HG02759 (cell line): Measurements from ENCODE around the gene HCN4.

Experiments
- ATAC-seq: cut with Tn5 transposase; IDR thresholded peaks from one replicate; pipeline ENCODE4 v1.9.1; 2021; ENCODE audit warnings: mild to moderate bottlenecking, moderate library complexity; ENCODE audit not compliant: unreplicated experiment

The HCN4 gene

DNA sequence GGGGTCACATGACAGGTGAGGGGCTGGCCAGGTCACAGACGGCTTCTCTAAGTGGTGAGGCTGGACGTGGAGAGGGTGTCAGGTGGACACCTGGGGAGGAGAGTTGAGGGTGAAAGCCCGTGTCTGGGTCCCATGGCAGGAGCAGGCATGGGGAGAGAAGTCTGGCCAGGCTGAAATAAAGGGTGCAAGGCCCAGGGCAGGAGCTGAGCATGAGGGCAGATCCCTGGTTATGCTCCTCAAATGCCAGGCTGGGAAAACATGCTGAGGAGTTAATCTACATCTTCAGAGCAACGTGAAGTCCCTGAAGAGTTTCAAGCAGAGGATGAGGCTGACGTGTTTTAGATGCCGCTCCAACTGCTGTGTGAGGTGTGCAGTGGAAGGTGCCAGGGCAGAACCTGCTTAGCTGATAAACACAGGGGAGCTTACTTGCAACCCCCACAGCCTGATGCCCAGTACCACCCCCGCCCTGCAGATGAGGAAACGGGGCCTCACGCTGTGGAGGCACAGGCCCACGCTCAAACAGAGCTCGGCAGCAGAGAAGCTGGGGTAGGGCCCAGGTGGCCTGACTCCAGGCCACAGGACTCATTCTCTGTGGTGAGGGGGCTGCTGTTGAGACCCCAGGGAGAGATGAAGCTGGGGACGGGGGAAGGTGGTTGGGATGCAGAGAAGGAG, 40.5 kb downstream of the HCN4 start:
- ATAC-seq: no peak

- ATAC-seq: no peak
These were observed 42.6 kb downstream of the HCN4 start for GRCh38 chr15:73326157-73326556.

DNA sequence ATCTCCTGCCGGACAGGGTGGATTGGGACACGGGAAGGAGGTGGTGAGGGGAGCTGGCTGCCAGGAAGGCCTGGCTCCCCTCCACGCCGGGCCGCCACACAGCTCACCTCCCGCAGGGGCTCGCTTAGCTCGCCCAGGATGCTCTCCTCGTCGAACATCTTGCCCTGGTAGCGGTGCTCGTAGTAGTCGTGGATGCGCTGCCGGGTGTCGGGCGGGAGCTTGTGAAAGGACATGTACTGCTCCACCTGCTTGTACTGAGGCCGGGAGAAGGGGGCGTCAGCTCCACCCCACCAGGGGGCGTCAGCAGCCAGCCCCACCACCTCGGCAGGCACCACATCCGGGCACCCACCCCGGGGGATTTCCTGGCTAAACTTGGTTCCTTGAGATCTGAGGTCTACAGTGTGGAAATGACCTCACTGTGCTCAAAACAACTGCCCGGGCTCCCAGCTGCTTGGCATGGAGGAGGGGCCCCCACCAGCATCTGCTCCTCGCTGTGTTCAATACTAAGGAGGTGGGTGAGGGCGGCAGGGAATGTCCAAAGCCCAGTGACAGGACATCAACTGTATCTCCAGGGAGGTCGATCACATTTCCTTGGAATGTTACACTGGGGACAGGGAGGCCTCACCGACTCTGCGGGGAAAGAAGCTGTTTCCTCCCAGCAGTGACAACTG, 43.4 kb downstream of the HCN4 start:
- no peak for ATAC-seq

- ATAC-seq: no peak
These were observed 44.1 kb downstream of the HCN4 start for GRCh38 chr15:73324496-73325170.

DNA sequence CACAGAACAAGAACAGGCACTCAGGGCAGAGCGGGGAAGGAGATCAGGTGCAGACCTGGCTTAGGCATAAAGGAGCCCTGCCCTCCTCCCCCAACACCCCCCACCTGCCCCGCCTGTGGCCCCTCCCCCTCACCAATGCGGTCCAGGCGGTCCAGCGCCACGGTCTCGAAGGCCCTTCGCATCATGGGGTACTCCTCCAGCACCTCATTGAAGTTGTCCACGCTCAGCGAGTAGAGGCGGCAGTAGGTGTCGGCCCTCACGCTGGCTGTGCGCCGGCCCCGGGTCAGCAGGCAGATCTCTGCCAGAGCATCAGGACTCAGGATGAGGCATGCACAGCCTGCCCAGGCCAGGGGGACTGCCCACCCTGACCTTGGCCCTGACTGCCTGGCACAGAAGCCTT, 44.8 kb downstream of the HCN4 start:
- no peak for ATAC-seq

- no peak for ATAC-seq
These were observed 45.3 kb downstream of the HCN4 start for GRCh38 chr15:73323374-73323955.

DNA sequence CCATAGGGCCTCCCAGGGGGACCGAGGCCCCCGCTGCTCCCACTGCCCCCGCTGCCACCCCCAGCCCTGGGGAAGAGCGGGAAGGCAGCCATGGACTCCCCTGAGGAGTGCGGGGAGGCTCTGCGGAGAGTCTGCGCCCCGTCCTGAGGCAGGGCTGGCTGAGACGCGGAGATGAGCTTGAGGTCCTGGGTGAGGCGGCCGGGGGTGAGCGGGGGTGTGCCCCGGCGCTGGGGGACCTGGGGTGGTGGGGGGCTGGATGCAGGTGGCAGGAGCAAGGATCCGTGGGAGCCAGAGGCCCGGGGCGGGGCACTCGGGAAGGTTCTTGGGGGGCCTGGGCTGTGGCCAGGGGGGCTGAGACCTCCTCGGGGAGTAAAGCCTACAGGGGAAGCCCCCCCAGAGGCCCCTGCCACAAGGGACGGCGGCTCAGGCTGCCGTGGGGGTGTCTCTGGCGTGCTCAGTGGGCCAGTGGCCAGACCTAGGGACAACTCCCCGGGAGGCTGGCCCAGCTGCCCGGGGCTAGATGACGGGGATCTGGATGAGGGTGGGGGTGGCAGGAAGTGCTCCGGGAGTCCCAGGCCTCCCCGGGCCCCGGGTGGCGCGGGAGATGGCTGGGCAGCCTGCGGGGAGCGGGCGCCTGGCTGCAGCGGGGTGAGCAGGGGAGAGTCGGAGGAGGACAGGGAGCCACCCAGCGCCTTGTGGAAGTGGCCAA, 45.9 kb downstream of the HCN4 start:
- ATAC-seq: no peak

GRCh38 chr15:73321496-73322450, 47.0 kb downstream of the HCN4 start:
- no peak for ATAC-seq

- ATAC-seq: no peak
These were observed 48.1 kb downstream of the HCN4 start for GRCh38 chr15:73320619-73321180.

- no peak for ATAC-seq
These were observed 49.1 kb downstream of the HCN4 start for GRCh38 chr15:73319460-73320245.

DNA sequence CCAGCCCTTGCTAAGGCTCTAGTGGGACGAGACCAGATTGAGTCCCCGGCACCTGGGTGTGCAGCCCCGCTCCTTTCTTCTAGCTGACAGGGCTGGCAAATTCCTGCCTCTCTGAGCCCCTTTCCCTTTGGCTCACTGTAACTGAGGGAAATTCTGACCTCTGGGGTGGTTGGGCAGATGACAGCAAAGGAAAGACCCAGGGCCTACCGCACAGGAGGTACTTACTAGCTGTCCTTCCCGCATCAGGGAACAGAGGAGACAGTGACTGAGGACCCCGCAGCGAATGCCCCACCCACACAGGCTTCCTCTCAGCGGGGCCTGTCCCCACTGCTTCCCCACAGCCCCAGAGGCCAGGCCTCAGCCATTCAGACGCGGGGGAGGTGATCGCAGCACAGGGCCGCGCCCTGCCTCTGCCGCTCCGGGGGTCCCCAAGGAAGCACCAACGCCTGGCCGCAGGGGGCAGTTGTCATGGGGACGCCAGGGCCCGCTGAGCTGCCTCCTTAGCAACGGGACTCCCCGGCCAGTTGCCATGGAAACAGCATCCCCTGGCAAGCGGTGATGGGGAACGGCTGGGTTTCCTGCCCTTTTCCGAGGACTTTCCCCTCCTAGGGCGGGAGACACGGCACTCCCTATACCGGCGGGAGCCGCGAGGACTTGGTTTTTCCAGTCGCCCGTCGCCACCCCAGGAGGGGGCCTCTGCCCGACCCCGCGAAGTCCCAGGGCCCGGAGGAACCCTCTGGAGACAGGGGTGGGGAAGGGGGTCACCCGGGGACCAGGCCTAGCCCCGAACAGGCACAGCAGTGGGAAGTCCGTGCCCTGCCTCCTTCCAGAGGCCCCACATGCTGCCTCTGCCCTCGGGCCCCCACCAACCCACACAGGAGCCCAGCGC, 50.1 kb downstream of the HCN4 start:
- no peak for ATAC-seq

DNA sequence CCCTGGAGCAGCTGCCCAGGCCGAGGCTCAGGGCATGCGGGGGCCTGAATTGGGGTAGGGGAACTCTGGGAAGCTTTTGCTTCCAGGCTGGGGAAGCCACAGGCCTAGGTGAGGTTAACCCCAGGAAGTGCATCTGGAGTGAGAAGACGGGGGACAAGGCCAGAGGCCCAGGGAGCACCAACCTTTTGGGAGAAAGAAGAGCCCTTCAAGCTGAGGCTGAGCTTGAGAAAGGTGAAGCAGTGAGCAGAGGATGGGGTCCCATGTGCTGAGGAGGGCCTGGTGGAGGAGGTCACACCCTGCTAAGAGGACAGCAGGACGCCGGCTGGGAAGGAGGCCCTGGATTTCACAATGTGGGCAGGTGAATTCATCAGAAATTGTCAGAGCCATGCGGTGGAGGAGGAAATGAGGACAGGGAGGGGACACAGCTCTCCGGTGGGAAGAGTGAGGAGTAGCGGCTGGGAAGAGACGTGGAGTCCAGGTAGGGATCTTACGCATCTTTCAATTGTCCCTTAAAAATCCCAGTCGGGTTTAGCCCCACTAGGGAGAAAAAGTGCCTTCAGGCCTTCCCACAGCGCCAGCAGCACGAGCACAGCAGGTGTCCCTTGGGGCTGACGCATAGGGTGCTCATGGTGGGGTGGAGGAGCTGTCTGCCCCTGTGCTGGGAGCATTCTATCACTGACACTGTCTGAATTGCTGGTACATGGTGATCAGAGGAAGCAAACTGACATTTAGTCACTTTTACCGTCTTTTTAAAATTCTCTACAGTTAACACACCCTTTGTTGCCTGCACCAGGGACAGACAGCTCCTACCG, 50.9 kb downstream of the HCN4 start:
- ATAC-seq: no peak

DNA sequence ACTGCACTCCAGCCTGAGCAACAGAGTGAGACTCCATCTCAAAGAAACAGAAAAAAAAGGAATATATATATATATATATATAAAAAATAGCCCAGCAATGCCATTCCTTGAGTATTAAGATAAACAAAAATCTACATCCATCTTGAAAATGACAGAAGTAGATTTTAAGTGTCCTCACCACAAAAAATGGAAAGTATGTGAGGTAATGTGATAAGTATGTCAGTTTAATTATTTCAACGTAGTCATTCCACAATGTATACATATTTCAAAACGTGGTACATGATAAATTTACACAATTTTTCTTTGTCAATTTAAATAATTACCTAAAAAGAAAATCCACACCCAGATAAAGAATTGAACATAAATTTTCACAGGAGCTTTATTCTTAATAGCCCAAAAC, 54.9 kb downstream of the HCN4 start:
- ATAC-seq: no peak

- no peak for ATAC-seq
These were observed 60.5 kb downstream of the HCN4 start for GRCh38 chr15:73308305-73308704.

DNA sequence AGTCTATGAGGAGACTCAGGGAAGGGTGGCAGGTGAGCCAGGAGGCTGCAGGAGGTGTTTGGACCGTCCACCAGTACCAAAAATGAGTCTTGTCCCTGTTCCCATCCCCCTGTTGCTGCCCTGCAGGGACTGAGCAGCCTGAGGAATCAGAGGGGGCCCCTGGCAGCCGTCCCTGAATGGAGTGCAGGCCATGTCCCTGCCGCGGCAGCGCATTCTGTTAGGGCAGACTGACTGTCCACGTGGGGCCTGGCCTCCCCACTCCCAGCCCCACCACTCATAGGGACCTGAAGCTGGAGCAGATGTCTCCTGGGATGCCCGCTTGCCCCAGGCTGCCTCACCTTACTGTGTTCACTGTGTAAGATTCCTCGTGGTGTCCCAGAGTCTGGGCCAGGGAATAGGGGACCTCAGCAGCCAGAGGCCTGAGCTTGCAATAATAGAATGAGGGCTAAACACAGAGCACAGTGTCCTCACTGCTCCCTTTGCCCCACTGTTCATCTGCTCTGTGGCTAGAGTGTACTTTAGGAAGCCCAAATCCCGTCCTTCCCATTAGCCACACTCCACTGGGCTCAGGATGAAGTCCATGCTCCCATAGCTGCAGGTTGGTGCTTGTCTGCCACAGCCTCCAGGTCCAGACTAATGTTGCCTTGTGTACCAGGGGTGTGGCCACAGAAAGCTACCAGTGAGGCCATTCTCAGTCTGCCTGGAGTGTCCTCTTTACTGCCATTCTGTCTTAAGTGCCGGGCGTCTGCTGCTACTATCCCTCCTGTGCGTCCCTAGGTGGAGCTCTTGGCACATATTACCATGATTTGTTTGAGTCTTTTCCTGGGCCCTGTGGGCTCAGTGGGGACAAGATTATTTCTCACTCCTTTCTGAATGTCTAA, 63.2 kb downstream of the HCN4 start:
- no peak for ATAC-seq

- no peak for ATAC-seq
These were observed 65.1 kb downstream of the HCN4 start for GRCh38 chr15:73303636-73304035.
